ENCODE results near the gene MTRF1. TPM values are rescaled to one million over a fixed set of nuclear protein-coding genes. Genes with fewer than 3 reads are reported as not detected.
A peak's percentile ranks its signal among the peaks of the same experiment; 100 is the strongest.

MTRF1 gene
- total RNA-seq, result 10 to 100 TPM; 12.8 to 14.5 (median 13.1) TPM

DNA sequence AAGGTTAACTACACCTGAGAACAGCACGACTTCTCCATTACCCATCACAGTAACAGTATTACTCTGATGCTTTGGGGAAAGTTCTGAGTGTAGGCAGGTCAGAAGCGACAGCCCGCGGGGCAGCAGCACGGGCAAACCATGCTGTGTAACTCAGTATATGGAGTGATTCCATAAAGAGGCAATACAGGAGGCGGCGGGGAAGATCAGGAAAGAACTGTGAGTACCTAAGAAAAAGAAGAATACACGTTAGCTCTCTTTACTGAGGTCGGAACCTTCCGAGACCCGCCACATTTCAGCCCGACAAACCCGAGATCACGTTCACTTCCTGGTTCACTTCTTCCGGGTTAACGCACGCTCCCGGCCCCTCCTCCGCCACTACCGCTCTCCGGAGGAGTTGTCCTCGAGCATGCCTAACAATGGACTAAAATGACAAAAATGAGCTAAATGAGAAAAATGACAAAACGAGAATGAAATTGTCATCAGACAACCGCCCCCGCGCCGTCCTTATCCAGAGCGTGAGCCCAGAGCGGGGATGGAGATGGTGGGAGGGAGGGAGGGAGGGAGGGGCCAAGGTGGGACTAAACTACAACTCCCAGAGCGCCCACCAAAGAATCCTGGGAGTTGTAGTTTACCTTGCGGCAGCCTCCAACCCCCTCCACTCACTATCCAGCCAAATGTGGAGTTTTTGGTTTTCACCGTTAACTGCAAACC lies at the start of gene MTRF1:
MTRF1 (minus strand) TSS at position 316 of the 711 bp plus-strand sequence. CDS start 2,669 bp downstream, outside the sequence.
- peak; percentile 96 to 97 for ATAC-seq
- H3K9me3 Mint-ChIP-seq, result peaks cover 2% of the 10 kb centered on the region
- no peaks in the 10 kb centered on the region for H3K27me3 Mint-ChIP-seq (ENCODE audit: low read depth)
- peak within 1 kb of the TSS; percentile 98 for H3K4me3 Mint-ChIP-seq
- peaks cover 20% of the 10 kb centered on the region for H3K4me1 Mint-ChIP-seq (ENCODE audit: low read depth)
- peaks cover 12% of the 10 kb centered on the region for H3K36me3 Mint-ChIP-seq (ENCODE audit: insufficient read depth)
- DNase-seq, result peak; percentile 67

DNA sequence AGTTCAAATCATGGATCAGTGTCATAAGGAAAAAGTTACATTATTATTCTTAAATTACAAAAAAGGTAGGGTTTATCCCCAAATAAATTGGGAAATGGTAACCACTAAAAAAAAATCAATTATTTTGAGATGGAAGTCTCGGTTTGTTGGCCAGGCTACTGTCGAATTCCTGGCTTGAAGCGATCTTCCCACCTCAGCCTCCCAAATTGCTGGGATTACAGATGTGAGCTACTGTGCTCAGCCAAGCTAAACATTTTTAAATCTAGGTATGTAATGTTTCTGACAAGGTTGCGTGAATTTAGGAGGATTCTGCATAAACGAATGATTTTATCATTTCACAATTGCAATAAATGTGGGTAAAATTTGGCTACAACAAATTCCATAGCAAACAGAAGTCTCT lies 49.7 kb upstream of the MTRF1 start:
- no peaks in the 10 kb centered on the region for H3K9me3 Mint-ChIP-seq
- ATAC-seq, result no peak
- H3K27me3 Mint-ChIP-seq (ENCODE audit: low read depth), result no peaks in the 10 kb centered on the region
- peaks cover 56% of the 10 kb centered on the region for H3K4me1 Mint-ChIP-seq (ENCODE audit: low read depth)
- peak overlapping the region; percentile 77 for H3K4me3 Mint-ChIP-seq
- no peak for DNase-seq
- peaks cover 8% of the 10 kb centered on the region for H3K36me3 Mint-ChIP-seq (ENCODE audit: insufficient read depth)

- DNase-seq (no peak), ATAC-seq (no peak)
- Mint-ChIP-seq H3K27me3 (ENCODE audit: low read depth) (no peaks in the 10 kb centered on the region), H3K4me1 (ENCODE audit: low read depth) (peaks cover 46% of the 10 kb centered on the region), H3K36me3 (ENCODE audit: insufficient read depth) (peaks cover 4% of the 10 kb centered on the region), H3K4me3 (peak overlapping the region; percentile 87), H3K9me3 (no peaks in the 10 kb centered on the region)
Observed at GRCh38 chr13:41312176-41312500, 48.8 kb upstream of the MTRF1 start.

- peak; percentile 35 for DNase-seq
- Mint-ChIP-seq H3K36me3 (ENCODE audit: insufficient read depth) (no peaks in the 10 kb centered on the region), H3K9me3 (no peaks in the 10 kb centered on the region)
Observed at GRCh38 chr13:41311406-41312175, 48.2 kb upstream of the MTRF1 start.

DNA sequence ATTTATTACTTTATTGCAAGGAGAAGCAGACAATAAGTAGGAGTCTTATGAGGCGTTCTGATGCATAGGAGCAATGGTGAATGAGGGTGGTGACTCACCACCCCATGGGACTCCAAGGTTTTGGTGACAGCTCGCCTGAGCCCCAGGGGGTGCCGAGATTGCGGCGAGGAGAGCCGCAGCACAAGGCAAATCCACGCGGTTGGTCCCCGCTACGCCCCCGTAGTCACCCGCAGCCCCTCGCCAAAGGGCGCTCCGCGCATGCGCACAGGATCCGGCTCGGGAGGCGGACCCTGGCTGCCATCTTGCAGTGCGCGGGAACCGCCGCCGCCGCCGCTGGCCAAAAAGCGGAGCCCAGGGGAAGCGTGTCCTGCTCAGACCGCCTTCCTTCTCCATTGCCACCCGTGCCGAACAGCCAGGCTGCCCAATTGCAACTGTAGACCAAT lies 47.6 kb upstream of the MTRF1 start, which contains the start of gene NAA16:
NAA16 (plus strand) TSS at position 305 of the 443 bp plus-strand sequence. CDS start 262 bp downstream, outside the sequence.
- H3K36me3 Mint-ChIP-seq (ENCODE audit: insufficient read depth), result no peaks in the 10 kb centered on the region
- H3K9me3 Mint-ChIP-seq, result no peaks in the 10 kb centered on the region
- no peaks in the 10 kb centered on the region for H3K27me3 Mint-ChIP-seq (ENCODE audit: low read depth)
- ATAC-seq, result peak; percentile 91 to 92
- peak within 1 kb of the TSS; percentile 87 for H3K4me3 Mint-ChIP-seq
- peaks cover 40% of the 10 kb centered on the region for H3K4me1 Mint-ChIP-seq (ENCODE audit: low read depth)
- DNase-seq, result peak; percentile 97

More at GRCh38 chr13:41311406-41312175, 48.2 kb upstream of the MTRF1 start:
- H3K4me3 Mint-ChIP-seq, result peak overlapping the region; percentile 87
- peaks cover 41% of the 10 kb centered on the region for H3K4me1 Mint-ChIP-seq (ENCODE audit: low read depth)
- H3K27me3 Mint-ChIP-seq (ENCODE audit: low read depth), result no peaks in the 10 kb centered on the region
- ATAC-seq, result peak; percentile 61 to 69

- Mint-ChIP-seq H3K9me3 (no peaks in the 10 kb centered on the region), H3K27me3 (ENCODE audit: low read depth) (peaks cover 2% of the 10 kb centered on the region), H3K4me1 (ENCODE audit: low read depth) (peaks cover 12% of the 10 kb centered on the region), H3K36me3 (ENCODE audit: insufficient read depth) (no peaks in the 10 kb centered on the region), H3K4me3 (no peak overlapping the region)
- ATAC-seq (no peak), DNase-seq (no peak)
Observed at GRCh38 chr13:41307884-41308640, 44.7 kb upstream of the MTRF1 start.

GRCh38 chr13:41306271-41307145 lies 43.1 kb upstream of the MTRF1 start:
- Mint-ChIP-seq H3K27me3 (ENCODE audit: low read depth) (peaks cover 2% of the 10 kb centered on the region), H3K9me3 (no peaks in the 10 kb centered on the region), H3K36me3 (ENCODE audit: insufficient read depth) (no peaks in the 10 kb centered on the region), H3K4me1 (ENCODE audit: low read depth) (peaks cover 8% of the 10 kb centered on the region), H3K4me3 (no peak overlapping the region)
- DNase-seq, result no peak
- ATAC-seq, result no peak

DNA sequence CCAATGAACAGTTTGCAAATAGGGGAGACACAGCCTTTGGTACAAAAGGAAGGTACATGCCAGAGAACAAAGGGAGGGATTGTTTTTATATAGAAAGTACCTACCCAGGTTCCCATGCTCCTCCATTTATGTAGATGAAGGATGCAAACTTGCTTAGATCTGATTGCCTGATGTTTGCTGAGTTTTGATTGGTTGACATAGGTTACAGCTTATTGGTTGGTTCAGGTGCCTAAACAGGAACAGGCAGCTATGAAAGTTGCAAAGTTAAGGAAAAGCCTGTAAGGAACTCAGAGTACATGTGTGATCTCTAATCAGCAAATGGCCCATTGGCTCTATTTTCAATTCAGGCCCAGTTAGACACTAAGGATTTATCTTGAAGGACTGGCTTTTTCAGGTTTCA lies 41.2 kb upstream of the MTRF1 start:
- Mint-ChIP-seq H3K9me3 (no peaks in the 10 kb centered on the region), H3K4me1 (ENCODE audit: low read depth) (peaks cover 2% of the 10 kb centered on the region), H3K27me3 (ENCODE audit: low read depth) (peaks cover 2% of the 10 kb centered on the region), H3K4me3 (no peak overlapping the region), H3K36me3 (ENCODE audit: insufficient read depth) (no peaks in the 10 kb centered on the region)
- DNase-seq (no peak), ATAC-seq (no peak)

DNA sequence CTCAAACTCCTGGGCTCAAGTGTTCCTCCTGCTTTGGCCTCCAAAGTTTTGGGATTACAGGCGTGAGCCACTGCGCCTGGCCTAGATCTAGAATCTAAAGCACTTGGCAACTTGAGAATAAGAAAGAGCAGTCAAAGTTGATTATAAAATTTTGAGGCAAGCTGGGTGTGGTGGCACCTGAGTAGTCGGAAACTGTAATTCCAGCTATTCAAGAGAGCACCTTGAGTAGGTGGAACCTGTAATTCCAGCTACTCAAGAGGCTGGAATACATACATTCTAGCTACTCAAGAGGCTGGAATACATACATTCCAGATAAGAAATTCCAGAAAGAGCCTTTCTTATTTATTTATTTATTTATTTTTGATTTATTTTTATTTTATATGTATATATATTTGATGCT lies 39.4 kb upstream of the MTRF1 start:
- H3K4me1 Mint-ChIP-seq (ENCODE audit: low read depth), result peaks cover 4% of the 10 kb centered on the region
- no peak for ATAC-seq
- peaks cover 2% of the 10 kb centered on the region for H3K27me3 Mint-ChIP-seq (ENCODE audit: low read depth)
- H3K36me3 Mint-ChIP-seq (ENCODE audit: insufficient read depth), result no peaks in the 10 kb centered on the region
- H3K4me3 Mint-ChIP-seq, result no peak overlapping the region
- H3K9me3 Mint-ChIP-seq, result no peaks in the 10 kb centered on the region
- no peak for DNase-seq

DNA sequence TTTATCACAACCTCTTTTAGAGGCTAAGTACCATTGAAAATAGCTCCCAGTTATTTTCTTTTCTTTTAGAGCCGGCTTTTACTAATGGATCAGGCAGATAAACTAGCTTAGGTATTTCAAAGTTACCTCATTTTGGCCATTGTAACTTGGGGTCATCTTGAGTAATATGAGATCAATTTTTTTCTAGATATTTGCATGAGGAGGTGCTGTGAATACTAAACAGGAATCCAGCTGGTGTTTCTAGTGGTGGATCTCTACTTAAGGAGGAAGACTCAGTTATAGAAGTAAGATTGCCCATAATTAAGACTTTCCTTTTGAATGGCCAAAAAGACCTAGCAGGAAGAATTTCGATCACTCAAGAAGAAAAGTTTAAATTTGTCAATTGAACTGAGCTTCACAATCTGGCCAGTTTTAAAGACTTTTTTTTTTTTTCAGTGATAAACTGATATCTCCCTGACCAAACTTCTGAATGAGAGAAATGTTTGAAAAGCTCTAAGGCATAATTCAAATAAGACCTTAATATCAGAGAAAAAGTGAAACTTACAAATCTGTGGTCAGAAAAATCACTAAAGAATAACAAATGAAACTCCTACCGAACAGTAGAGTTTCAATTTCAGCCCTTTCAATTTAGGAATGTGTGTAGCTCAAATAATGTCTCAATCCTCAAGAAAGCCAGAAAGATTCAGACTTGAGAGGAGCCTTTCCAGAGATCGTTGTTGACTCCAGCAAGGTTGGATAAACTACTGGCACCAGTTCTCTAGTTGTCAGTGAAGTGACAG lies 36.1 kb upstream of the MTRF1 start:
- DNase-seq (no peak), ATAC-seq (no peak)
- H3K36me3 Mint-ChIP-seq (ENCODE audit: insufficient read depth), result peaks cover 2% of the 10 kb centered on the region
- H3K9me3 Mint-ChIP-seq, result no peaks in the 10 kb centered on the region
- H3K27me3 Mint-ChIP-seq (ENCODE audit: low read depth), result no peaks in the 10 kb centered on the region
- peaks cover 4% of the 10 kb centered on the region for H3K4me1 Mint-ChIP-seq (ENCODE audit: low read depth)
- H3K4me3 Mint-ChIP-seq, result no peak overlapping the region

GRCh38 chr13:41296879-41297646 lies 33.7 kb upstream of the MTRF1 start:
- H3K9me3 Mint-ChIP-seq, result no peaks in the 10 kb centered on the region
- peaks cover 2% of the 10 kb centered on the region for H3K36me3 Mint-ChIP-seq (ENCODE audit: insufficient read depth)
- H3K27me3 Mint-ChIP-seq (ENCODE audit: low read depth), result no peaks in the 10 kb centered on the region
- H3K4me1 Mint-ChIP-seq (ENCODE audit: low read depth), result peaks cover 4% of the 10 kb centered on the region
- no peak overlapping the region for H3K4me3 Mint-ChIP-seq
- ATAC-seq, result no peak
- no peak for DNase-seq

DNA sequence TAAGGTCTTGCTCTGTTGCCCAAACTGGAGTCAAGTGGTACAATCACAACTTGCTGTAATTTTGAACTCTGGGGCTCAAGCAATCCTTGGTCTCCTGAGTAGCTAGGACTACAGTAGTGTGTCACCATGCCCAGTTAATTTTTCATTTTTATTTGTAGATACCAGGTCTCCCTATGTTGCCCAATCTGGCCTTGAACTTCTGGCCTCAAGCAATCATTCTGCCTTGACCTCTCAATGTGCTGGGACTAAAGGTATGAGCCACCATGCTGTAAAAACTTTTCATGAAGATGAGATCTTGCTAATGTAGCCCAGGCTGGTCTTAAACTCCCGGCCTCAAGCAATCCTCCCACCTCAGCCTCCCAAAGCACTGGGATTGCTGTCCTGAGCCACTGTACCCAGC lies 32.6 kb upstream of the MTRF1 start:
- Mint-ChIP-seq H3K27me3 (ENCODE audit: low read depth) (peaks cover 2% of the 10 kb centered on the region), H3K4me3 (no peak overlapping the region), H3K36me3 (ENCODE audit: insufficient read depth) (peaks cover 2% of the 10 kb centered on the region), H3K4me1 (ENCODE audit: low read depth) (peaks cover 4% of the 10 kb centered on the region), H3K9me3 (no peaks in the 10 kb centered on the region)
- no peak for DNase-seq
- no peak for ATAC-seq
